HUES6 (cell line): ENCODE measurements around the gene ACTN4.

Source experiments
- H3K27ac ChIP-seq: 2 replicates; pipeline ENCODE4 v1.7.0; 2013; ENCODE audit warnings: low read depth, mild to moderate bottlenecking, low read length, inconsistent platforms
- H3K27me3 ChIP-seq: 2 replicates; pipeline ENCODE4 v1.6.1; 2013; ENCODE audit warnings: low read length; ENCODE audit not compliant: control insufficient read depth, insufficient read depth
- H3K36me3 ChIP-seq: 2 replicates; pipeline ENCODE4 v1.6.1; 2013; ENCODE audit warnings: low read length; ENCODE audit not compliant: control insufficient read depth, insufficient read depth
- H3K4me1 ChIP-seq: 2 replicates; pipeline ENCODE4 v1.6.1; 2013; ENCODE audit warnings: low read length; ENCODE audit not compliant: control insufficient read depth, insufficient read depth
- H3K4me3 ChIP-seq: 2 replicates; pipeline ENCODE4 v1.5.1; 2013; ENCODE audit warnings: low read depth, low read length
- H3K9ac ChIP-seq: one replicate; pipeline ENCODE4 v1.6.1; 2013; ENCODE audit warnings: mild to moderate bottlenecking, low read length
- H3K9me3 ChIP-seq: 2 replicates; pipeline ENCODE4 v1.6.1; 2013; ENCODE audit warnings: low read depth, low read length; ENCODE audit not compliant: control insufficient read depth, insufficient read depth

The ACTN4 gene

DNA sequence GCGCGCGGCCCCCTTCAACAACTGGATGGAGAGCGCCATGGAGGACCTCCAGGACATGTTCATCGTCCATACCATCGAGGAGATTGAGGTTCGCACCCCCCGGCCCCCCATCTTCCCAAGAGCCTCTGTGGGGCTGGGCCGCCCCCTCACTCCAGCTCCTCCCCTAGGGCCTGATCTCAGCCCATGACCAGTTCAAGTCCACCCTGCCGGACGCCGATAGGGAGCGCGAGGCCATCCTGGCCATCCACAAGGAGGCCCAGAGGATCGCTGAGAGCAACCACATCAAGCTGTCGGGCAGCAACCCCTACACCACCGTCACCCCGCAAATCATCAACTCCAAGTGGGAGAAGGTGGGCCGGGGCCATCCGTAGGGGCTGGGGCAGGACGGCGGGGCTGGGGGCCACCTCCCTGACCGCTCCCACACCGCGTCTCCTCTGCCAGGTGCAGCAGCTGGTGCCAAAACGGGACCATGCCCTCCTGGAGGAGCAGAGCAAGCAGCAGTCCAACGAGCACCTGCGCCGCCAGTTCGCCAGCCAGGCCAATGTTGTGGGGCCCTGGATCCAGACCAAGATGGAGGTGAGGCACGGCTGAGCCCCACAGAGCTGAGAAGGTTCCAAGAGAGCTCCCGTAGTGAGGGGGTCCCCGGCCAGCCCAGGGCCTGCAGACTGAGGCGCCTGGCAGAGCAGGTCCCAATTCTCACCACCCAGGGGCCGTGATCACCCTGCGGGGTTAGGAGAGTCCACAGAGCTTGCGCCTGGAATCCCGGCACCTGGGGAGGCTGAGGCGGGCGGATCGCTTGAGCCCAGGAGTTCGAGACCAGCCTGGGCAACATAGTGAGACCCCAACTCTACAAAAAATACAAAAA, 76.8 kb downstream of the ACTN4 start:
- Histone ChIP-seq H3K9me3 (no peaks in the 10 kb centered on the region), H3K36me3 (peaks cover 98% of the 10 kb centered on the region), H3K9ac (no peak overlapping the region), H3K4me1 (peaks cover 6% of the 10 kb centered on the region; the same call in 1 of the 2 replicates), H3K27me3 (no peaks in the 10 kb centered on the region), H3K4me3 (no peak overlapping the region), H3K27ac (no peak overlapping the region)

DNA sequence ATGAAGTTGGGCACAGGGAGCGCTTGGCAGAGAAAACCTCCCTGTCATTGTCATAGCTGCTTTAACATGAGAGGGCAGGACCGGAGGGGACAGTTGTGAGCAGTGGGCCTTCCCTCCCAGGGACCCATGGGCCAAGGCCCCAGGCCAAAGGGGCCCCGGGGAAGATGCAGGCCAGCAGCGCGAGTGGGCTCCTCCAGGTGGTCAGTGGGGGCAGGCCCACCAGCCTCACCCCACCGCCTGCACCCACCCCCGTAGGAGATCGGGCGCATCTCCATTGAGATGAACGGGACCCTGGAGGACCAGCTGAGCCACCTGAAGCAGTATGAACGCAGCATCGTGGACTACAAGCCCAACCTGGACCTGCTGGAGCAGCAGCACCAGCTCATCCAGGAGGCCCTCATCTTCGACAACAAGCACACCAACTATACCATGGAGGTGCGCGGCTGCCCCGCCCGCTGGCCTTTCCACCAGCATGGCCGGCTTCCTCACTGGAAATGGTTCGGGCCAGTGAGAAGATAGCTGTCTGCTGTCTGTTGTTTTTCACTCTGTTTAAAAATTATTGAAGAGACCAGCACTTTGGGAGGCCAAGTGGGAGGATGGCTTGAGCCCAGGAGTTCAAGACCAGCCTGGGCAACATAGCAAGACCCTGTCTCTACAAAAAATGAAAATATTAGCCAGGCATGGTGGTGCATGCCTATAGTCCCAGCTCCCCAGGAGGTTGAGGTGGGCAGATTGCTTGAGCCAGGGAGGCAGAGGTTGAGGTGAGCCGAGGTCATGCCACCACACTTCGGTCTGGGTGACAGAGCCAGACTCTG, 78.2 kb downstream of the ACTN4 start:
- H3K27ac ChIP-seq = no peak overlapping the region
- no peak overlapping the region for H3K9ac ChIP-seq
- H3K4me1 ChIP-seq = peaks cover 6% of the 10 kb centered on the region; the same call in 1 of the 2 replicates
- peaks cover 90% of the 10 kb centered on the region for H3K36me3 ChIP-seq
- H3K27me3 ChIP-seq = no peaks in the 10 kb centered on the region
- no peaks in the 10 kb centered on the region for H3K9me3 ChIP-seq
- H3K4me3 ChIP-seq = no peak overlapping the region

DNA sequence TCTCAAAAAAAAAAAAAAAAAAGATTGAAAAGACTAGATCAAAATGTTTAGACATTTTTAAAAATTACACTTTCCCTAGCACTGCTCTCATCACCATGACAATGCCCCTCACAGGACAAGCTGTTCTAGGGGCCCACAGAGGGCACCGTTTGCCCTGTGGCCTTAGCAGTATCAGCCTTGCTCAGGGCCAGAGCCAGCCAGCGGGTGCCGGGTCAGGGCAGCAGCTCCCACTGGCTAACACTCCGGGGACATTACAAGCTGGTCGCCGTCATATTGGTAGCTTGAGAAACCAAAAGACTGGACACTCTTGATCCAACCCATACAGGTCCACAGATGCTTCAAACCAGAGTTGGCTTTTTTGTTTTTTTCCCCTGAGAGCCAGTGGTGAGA, 78.8 kb downstream of the ACTN4 start:
- no peak overlapping the region for H3K27ac ChIP-seq
- H3K9ac ChIP-seq = no peak overlapping the region
- peaks cover 6% of the 10 kb centered on the region; the same call in 1 of the 2 replicates for H3K4me1 ChIP-seq
- H3K9me3 ChIP-seq = no peaks in the 10 kb centered on the region
- no peaks in the 10 kb centered on the region for H3K27me3 ChIP-seq
- H3K36me3 ChIP-seq = peaks cover 90% of the 10 kb centered on the region
- no peak overlapping the region for H3K4me3 ChIP-seq

DNA sequence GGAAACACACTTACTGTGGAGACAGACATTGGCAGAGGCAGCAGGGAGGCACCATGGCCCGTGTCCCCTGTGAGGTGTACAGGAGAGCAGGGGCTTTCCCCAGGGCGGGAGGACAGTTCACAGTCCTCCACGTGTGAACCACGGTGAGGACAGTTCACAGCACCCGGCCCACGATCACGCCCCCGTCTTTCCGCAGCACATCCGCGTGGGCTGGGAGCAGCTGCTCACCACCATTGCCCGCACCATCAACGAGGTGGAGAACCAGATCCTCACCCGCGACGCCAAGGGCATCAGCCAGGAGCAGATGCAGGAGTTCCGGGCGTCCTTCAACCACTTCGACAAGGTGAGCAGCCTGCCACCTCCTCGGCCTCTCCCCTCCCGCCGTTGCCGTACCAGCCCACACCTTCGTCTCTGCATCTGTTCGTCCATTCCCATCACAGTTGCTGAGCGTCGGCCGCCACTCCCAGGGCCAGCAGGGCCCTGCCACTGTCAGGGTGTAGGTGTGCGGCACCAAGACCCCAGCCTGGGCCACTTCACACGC, 79.4 kb downstream of the ACTN4 start:
- Histone ChIP-seq H3K36me3 (peaks cover 90% of the 10 kb centered on the region), H3K4me3 (no peak overlapping the region), H3K27me3 (no peaks in the 10 kb centered on the region), H3K9ac (no peak overlapping the region), H3K4me1 (peaks cover 6% of the 10 kb centered on the region; the same call in 1 of the 2 replicates), H3K9me3 (no peaks in the 10 kb centered on the region), H3K27ac (no peak overlapping the region)

- no peak overlapping the region for H3K9ac ChIP-seq
- H3K4me3 ChIP-seq = no peak overlapping the region
- no peak overlapping the region for H3K27ac ChIP-seq
- H3K36me3 ChIP-seq = peaks cover 88% of the 10 kb centered on the region
- H3K9me3 ChIP-seq = no peaks in the 10 kb centered on the region
- H3K4me1 ChIP-seq = peaks cover 6% of the 10 kb centered on the region; the same call in 1 of the 2 replicates
- no peaks in the 10 kb centered on the region for H3K27me3 ChIP-seq
Measured at GRCh38 chr19:38727306-38727867, 79.9 kb downstream of the ACTN4 start.

GRCh38 chr19:38727868-38728660, 80.6 kb downstream of the ACTN4 start:
- H3K27me3 ChIP-seq = no peaks in the 10 kb centered on the region
- H3K4me3 ChIP-seq = no peak overlapping the region
- no peaks in the 10 kb centered on the region for H3K9me3 ChIP-seq
- H3K9ac ChIP-seq = no peak overlapping the region
- peaks cover 85% of the 10 kb centered on the region for H3K36me3 ChIP-seq
- H3K27ac ChIP-seq = no peak overlapping the region
- peaks cover 6% of the 10 kb centered on the region; the same call in 1 of the 2 replicates for H3K4me1 ChIP-seq

GRCh38 chr19:38728752-38729541, 81.5 kb downstream of the ACTN4 start:
- H3K4me3 ChIP-seq = no peak overlapping the region
- H3K36me3 ChIP-seq = peaks cover 76% of the 10 kb centered on the region
- H3K27me3 ChIP-seq = no peaks in the 10 kb centered on the region
- H3K27ac ChIP-seq = no peak overlapping the region
- no peak overlapping the region for H3K9ac ChIP-seq
- H3K9me3 ChIP-seq = no peaks in the 10 kb centered on the region
- peaks cover 6% of the 10 kb centered on the region; the same call in 1 of the 2 replicates for H3K4me1 ChIP-seq

DNA sequence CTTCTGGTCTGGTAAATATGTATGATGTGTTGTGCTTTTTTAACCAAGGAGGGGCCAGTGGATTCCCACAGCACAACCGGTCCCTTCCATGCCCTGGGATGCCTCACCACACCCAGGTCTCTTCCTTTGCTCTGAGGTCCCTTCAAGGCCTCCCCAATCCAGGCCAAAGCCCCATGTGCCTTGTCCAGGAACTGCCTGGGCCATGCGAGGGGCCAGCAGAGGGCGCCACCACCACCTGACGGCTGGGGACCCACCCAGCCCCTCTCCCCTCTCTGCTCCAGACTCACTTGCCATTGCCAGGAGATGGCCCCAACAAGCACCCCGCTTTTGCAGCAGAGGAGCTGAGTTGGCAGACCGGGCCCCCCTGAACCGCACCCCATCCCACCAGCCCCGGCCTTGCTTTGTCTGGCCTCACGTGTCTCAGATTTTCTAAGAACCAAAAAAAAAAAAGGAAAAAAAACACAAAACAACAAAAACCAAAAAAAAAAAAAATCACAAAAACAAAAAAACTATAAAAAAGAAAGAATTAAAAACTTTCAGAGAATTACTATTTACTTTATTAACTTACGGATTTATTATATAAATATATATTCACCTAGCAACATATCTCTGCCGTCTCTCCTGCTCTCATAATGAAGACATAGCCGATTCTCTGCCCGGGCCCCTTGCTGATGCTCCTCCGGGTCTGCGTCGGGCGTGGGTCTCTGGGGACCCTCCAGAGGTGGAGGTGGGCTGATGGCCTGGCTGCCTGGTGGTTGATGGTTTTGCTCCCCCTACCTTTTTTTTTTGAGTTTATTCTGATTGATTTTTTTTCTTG, 82.4 kb downstream of the ACTN4 start:
- Histone ChIP-seq H3K4me3 (no peak overlapping the region), H3K27ac (no peak overlapping the region), H3K36me3 (peaks cover 67% of the 10 kb centered on the region), H3K9me3 (no peaks in the 10 kb centered on the region), H3K9ac (no peak overlapping the region), H3K4me1 (peaks cover 15% of the 10 kb centered on the region; the same call in 1 of the 2 replicates), H3K27me3 (no peaks in the 10 kb centered on the region)

DNA sequence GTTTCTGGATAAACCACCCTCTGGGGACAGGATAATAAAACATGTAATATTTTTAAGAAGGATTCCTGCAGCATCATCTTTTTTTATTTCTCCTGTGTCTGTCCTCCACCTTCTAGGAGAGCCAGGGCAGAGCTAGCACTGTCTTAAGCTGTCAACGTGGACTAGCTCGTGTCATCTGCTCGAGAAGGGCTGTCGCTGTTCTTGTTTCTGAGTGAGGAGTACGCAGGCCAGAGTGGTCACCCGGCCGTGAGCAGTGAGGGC, 83.0 kb downstream of the ACTN4 start:
- no peak overlapping the region for H3K4me3 ChIP-seq
- peaks cover 61% of the 10 kb centered on the region for H3K36me3 ChIP-seq
- no peaks in the 10 kb centered on the region for H3K9me3 ChIP-seq
- H3K9ac ChIP-seq = no peak overlapping the region
- no peaks in the 10 kb centered on the region for H3K27me3 ChIP-seq
- H3K27ac ChIP-seq = no peak overlapping the region
- H3K4me1 ChIP-seq = peaks cover 21% of the 10 kb centered on the region; the same call in 1 of the 2 replicates
